ENCODE data around the gene GPR84.
A peak's percentile ranks its signal among the peaks of the same experiment; 100 is the strongest.
"Not testable (repeated sequence)": the region's sequence is repeated elsewhere in the genome, so short reads cannot be mapped to it uniquely, and the experiment has no call there.

Gene GPR84

DNA sequence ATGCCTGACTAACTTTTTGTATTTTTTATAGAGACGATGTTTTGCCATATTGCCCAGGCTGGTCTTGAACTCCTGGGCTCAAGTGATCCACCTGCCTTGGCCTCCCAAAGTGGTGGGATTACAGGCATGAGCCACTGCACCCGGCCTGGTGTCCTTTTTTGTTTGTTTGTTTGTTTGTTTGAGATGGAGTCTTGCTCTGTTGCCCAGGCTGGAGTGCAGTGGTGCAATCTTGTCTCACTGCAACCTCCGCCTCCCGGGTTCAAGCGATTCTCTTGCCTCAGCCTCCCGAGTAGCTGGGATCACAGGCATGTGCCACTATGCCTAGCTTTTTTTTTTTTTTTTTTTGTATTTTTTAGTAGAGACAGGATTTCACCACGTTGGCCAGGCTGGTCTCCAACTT lies 10.0 kb downstream of the GPR84 start:
- not testable (repeated sequence) for DNase-seq

DNA sequence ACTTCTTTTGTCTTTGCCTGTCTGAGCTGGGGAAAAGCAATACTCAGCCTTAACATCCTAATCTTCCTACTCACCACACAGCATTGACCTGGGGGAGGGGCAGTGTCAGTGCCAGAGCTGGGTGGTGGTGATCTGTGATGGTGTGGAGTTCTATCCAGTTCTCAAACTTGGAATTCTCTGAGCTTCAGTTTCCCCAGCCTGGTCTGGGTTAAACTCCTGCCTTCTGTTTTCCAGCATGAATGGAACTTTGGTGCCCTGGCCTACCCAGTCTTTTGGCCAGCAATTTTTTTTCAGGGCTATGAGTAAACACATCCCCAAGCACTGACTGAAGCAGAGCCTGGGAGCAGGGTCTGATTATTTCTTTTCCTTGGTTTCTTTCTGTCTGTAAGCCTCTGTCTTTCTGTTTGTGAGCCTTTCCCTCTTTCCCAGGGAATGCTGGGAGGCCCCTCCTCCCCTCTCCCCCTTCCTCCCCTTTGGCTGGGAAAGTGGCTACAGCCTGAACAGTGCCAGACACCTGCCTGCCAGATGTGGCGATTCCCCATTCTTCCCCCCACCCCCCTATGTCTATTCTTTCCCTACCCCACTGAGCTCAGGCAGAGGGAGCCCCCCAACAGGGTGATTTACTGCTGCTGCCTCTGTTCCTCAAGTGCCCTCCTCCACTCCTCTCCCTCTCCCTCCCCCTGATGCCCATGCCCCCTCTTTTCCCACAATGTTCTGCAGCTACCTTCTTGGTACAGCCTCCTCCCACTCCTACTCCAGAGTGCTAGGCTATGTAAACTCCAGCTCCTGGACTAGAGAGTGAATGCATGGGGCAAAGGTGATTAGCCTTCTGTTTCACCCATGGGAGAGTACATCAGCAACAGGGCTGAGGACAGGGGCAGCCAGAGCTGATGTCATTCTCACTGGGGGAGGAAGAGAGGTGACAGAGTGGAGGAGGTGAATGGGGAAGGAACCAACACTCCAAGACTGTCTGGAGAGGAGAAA lies 11.1 kb downstream of the GPR84 start:
- no peak for DNase-seq

DNA sequence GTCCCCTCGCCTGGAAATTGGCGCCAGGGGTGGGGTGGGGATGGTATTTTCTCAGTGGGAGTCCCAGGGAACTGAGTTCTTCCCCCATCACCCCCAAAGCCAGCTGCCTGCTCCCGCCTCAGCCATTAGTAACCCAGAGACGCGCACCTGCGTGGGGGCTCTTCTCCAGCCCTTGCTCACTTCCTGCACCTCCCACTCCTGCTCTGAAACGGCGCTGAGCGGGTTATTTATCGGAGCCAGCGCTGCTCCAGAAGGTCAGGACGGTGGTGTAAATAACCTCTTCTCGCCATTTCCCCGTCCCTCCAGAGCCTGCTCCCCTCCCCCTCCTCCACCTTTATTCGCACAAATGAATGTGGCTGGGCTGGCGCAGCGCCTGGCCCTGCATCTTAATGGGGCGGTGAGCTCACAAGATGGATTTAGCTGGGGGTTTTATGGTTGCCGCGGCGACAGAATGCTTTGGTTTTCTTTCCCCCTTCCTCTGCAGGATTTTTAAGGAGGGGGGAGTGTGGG lies 12.2 kb downstream of the GPR84 start:
- peak; percentile 42 to 53 for DNase-seq

DNA sequence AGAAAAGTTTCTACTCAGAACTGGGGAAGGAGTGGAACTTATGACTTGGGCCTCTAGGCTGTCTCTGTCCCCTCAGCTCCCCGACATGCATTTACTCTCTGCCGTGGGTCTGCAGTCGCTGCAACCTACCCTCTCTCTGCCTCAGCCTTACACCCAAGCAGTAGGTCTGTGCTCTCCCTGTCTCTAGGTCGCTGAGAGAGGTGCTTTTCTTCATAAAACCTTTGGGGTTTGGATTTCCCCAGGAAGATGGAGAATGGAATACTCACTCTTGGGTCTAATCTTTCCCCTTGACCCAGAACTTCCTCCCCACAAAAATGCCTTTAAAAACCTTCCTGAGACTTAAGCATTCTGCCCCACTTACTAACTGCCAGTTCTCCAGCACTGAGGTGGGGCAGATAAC lies 12.9 kb downstream of the GPR84 start:
- DNase-seq, result no peak

DNA sequence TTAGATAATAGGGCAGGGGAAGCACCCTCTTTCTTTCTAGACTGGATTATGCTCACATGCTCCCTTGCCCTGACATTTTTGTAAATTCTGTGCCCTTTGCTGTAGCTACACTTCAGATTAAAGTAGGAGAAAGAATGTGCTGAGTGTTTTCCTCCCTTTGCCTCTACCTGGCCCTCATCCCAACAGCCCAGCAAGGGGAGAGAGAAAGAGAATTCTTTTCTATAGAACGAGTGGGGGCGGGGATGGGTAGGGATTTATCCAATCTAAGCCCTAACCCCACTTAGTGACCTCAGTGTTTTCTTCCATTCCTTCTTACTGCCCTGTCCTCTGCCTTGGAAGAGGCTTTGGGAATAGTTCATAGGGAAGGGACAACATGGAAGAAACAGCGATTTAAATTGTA lies 13.5 kb downstream of the GPR84 start:
- no peak for DNase-seq

DNA sequence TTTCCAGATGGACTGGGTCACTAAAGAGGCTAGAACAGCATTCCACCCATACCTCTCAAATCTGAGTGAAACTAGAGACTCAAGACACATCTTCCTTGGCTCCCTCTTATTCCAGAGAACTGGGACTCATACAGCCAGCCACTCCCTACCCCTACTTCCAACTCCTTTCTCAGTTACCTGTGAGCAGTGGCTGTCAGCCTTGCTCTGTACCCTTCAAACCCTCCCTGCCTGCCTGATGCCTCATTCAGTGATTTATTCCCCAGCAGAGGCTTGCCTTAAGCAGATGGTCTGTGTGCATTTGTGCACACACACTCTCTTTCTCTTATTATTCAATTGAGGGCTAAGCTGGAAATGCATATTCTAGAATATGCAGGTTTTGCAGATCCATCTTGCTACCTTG lies 14.6 kb downstream of the GPR84 start:
- DNase-seq, result no peak

DNA sequence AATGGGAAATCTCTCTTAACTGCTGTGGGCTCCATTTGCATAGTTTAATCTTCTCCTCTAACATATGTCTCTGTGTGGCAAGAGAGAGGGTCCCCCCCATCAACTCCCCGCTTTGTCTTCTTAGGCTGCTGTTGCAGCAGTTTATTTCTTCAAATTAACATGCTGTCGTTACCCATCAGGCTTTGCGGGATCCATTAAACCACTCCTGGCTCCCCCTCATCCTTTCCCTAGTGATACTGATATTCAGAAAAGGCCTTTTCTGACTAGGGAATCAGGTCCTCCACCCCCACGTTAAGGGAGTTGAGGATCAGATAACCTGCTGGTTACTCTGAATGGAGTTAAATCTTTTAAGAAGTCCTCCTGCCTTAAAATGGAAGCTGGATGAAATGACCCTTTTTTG lies 15.2 kb downstream of the GPR84 start:
- DNase-seq, result no peak

DNA sequence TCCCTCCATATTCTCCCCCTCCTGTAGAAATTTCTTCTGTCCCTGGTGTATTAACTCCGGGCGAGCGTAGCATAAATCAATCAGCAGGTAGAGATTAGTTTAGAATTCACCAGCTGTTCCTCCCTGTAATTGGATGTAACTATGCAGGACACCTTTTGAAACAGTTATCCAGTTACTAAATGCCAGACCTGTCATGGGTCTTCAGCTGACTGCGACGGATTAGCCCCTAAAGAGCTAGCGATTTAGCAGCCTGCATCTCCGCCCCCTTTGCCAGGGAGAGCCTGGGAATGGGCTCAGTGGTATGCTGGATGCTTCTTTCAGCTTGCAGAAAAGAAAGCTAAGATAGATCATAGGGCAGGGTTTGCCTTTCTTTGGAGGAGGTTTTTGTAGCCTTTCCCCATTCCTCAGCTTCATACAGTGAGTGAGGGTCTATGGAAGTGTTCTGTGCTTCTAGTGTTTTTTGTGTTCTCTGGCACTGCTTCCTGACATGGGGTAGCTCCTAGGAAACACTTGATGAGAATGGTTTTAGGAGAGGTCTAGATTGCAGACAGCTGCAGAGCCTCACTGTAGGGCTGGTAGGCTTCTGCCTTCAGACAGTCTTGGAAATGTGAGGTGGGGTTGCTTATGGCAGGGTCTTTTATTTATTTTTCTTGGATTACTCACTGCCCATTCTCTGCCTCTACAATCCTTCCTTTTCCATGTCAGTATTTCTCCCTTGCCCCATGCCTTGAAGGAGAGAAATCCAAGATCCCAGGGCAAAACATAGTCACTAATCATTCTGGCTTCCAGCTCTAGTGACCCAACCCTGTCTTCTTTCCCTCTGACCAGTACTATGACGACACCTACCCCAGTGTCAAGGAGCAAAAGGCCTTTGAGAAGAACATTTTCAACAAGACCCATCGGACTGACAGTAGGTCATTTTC lies 22.6 kb downstream of the GPR84 start:
- DNase-seq, result no peak

DNA sequence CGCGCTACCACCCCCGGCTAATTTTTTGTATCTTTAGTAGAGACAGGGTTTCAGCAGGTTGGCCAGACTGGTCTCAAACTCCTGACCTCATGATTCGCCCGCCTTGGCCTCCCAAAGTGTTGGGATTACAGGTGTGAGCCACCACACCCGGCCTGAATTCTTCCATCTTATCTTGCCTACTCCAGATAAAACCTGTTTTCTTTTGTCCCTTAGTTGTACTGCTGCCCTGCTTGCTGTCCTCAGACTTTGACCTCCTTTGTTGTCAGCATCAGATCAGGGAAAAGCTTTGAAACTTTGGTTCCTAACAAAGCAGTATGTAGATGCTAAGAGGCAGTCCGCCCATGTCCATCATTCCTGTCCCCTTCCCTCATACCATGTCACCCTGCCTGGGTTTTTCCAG lies 23.4 kb downstream of the GPR84 start:
- no peak for DNase-seq

DNA sequence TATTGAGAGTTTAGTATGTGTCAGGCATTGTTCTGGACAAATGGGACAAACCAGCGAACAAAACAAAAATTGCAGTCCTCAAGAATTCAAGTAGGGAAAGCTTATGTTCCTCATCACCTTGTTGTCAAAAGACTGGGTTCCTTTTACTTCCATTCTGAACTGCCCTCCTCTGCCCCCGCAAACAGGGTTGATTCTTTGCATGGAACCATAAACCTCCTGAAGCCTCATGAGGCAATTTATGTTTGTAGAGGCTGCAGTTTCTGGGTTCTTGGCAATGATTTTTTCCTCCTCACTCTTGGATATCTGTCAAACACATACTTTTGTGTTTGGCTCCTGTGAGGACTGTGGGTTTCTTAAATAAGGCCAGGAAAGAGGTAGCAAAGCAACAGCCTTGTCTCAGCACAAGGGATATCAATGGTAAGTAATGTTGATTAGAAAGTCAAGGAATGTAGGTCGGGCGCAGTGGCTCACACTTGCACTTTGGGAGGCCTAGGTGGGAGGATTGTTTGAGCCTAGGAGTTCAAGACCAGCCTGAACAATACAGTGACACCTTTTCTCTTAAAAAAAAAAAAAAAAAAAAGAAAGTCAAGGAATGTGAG lies 25.5 kb downstream of the GPR84 start:
- DNase-seq, result no peak

DNA sequence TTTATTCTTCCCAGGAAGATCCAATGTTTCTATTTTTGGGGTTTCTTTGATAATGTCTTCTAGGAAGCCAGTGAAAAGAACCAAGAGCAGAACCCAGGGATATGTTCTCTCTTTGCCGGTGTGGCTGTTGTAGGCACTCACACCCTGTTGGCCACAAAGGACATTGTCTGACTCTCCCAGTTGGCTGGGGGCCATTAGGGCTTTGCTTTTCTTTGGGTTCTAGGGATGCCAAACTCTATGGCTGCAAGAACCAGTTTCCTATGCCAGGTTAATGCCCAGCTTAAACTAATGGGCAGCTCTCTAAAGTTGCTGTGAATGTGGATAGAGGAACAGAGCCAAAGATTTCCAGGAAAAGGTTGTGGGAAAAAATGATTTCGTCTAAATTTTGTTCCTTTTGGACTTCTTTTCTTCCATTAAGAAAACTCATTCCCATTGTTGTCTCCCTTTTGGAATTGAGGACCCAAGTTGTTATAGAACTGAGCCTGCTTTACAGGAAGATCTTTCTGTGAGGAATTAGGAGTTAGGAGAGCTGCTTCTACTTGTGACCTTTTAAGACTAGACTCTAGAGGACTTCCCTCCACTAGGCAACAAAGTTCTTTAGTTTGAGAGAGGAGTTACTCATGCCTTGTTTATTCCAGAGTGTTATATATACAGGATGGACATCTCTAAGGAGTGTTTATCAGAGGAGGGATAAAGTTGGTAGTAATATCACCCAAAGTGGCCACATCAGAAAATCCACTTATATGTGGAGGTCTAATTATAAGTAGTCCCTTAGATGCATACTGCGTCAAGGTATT lies 26.2 kb downstream of the GPR84 start:
- DNase-seq, result no peak

DNA sequence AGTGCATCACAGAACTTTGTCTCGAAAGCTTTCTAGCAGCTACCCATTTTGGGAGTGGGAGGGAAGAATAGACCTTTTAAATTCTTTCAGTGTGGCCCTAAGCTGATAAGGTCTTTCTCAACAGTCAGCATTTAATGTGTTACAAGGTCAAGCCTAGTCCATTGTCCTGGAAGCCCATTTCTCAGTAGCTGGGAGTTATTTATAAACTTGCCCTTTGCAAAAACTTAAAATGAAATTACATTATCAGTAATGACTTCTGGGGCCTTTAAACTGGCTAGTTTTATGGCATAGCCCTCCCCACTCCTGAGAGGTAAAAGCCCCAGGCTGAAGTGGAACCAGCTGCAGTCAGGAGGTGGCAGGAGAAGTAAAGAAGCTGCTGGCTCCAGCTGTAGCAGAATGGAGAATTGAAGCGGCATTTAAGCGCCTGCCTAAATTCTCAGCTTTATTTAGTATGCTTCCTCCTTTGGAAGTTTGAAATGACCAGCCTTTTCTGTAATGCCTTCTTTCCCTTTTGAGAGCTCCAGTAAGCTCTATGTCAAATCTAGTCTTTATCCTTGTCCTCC lies 26.9 kb downstream of the GPR84 start:
- no peak for DNase-seq

DNA sequence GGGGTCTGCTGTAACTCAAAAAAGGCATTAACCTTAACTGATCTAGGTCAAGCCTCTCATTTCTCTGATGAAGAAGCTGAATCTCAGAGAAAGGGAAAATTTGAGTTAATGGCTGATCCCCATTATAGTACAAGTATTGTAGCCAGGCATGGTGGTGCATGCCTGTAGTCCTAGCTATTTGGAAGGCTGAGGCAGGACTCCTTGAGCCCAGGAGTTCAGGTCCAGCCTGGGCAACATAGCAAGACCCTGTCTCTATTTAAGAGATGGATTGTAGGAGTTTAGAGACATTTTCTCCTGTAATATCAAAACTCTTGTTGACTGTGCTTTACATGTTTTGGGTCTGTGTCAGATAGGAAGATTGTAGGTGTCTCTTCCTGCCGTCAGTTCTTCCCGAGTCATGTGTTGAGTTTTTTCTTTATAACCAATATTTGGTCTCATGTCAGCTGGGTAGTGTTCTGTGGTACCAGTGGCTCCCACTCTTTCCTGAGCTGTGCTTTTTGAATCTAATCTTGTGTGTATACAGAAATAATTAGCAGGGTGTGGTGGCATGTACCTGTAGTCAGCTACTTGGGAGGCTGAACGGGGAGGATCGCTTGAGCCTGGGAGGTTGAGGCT lies 30.8 kb downstream of the GPR84 start:
- DNase-seq, result no peak

DNA sequence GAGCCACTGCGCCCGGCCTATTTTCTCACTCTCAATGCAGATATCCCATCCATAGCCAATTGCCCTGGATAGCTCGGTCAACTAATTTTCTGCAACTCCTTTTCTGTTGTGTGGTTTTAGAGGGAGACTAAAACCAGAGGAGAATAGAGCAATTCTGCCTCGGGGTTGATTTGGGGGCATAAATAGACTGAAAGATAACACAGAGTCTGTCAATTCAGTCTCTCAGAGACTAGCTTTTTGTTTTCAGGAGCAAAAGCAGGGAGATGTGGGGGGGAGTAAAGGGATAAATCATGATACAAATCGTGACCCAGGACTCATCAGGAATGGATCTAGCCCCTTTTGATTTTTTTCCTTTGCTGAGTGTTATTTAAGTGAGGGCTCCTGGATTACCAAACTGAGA lies 32.8 kb downstream of the GPR84 start:
- no peak for DNase-seq

DNA sequence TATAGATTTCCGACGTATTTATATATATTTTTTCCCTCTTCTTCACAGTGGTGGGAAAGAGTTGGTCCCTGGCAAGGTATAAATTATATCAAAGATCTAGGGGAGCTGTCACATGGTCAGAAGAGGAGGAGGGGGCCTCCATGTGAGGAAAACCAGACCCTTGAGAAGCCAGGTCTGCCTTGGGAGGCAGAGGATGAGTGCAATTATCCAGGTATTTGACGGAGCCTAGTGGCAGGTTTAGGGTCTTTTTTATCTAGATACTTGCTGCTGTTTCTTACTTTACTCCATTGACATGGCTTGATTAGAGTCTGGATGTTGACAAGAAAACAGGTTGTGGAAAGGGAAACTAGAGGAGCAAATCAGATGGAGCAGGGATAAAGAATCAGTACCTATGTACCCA lies 33.8 kb downstream of the GPR84 start:
- no peak for DNase-seq

DNA sequence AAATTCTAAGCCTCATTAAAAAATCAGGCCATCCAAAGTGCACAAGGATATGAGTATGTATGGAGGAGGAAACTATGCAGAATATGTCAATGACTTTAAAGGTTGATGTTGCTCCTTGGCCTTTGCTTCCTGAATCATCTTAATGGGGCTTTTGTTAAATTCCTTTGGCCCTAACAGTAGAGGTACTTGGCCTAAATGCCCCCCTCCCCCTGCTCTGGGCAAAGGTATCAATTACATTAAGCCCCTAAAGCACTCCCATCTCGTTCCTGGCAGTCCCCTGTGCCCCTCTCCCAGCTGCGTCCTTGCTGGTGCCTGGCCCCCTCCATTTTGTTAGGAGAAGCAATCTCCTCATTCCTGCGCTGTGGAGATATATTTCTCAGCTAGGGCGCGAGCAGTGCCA lies 34.5 kb downstream of the GPR84 start:
- no peak for DNase-seq

DNA sequence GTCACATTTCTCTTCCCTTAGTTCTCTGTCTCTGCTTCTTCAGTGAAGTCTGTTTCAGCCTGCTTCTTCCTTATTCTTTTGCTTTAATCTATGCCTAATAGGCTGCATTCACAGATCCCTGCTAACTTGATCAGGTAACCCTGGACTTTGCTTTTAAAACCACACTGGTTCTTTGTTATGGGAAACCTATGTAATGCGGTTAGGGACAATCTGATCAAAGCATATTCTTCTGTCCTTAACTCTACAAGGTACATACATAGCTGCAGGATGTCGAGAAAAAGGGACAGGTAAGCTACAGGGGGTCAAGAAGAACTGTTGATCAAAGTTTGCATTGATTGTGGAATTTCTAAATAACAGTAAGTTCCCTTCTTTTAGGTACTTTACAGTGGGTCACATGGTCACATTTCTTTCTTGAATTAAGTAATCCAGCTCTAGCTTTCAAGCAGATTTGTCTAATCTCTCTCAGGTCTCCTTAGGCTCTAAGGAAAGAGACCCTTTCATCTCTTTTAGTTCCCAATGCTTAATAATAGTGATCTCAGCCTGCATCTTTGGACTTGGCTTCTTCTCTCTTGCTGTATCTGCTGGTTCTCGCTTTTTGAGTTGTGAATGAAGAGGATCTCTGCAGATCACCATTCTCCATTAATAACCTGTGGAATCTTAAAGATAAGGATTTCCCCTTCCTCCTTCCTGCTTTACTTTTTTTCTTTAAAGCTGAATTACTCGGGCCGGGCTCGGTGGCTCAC lies 35.5 kb downstream of the GPR84 start:
- DNase-seq, result no peak

DNA sequence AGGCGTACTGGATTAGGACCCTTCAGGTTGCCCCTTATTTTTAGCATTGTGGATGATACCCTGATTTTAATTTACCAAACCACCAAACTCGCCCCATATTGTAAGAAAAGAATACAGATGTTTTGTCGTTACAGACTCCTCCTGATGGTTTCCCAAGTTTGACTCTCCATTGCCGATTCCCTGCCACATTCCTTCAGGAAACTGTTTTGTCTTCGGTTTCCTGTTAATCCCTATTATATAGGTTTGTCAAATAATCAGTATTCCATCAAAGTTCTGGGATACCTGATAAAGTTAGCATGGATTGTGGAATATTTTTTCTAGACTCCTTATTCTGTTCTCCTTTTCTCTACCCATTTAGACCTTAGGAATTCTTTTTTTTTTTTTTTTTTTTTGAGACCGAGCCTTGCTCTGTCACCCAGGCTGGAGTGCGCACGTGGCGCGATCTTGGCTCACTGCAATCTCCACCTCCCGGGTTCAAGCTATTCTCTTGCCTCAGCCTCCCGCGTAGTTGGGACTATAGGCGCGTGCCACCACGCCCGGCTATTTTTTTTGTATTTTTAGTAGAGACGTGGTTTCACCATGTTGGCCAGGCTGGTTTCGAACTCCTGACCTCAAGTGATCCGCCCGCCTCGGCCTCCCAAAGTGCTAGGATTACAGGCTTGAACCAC lies 38.7 kb downstream of the GPR84 start:
- not testable (repeated sequence) for DNase-seq

DNA sequence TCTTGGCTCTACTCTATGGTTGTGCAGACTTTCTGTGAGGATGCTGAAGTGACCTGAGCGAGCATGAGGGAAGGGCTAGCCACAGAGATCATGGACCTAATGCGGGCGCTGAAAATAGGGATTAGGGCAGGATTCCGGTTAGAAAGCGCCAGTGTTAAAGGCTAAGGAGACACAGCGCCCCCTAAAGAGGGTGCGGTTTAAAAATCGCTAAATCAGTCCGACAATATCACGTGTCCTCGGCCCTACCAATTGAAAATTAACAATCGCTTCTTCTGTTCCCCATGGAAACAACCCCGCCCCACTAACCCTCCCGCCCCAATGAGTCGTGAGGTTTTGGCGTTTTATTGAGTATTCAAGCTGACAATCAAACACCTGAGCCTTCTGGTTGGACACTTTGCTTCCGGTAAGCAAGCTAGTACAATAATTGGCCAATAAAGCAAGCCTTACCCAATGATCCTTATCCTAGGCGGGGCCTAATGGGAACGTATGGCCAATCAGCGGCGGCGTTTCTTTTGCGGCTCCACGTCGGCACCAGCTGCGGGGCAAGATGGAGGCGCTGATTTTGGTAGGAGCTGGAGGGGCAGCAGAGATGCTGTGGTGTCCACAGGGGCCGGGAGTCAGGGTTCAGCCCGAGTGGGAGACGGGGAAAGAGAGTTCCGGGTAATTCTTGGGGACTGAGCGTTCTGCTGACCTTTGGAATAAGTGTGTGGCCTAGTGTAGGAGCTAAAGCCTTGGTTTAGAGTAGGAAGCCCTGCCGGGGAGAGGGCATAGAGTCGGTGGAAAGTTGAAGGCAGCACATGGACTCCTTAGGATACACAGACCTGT lies 39.5 kb downstream of the GPR84 start, which contains the start of gene COPZ1:
Gene COPZ1 (plus strand): TSS at position 515 of the 825 bp plus-strand sequence. CDS start 33 bp downstream, at position 548.
- DNase-seq, result peak; percentile 88 to 91
